Inflammatory macrophage (primary cell): ENCODE measurements around the gene RFX7.

Experiments
- DNase-seq, 2 donors: peaks; one replicate each; pipeline ENCODE4 v3.0.0-alpha.2; 2020 to 2022

RFX7 gene

GRCh38 chr15:56124391-56124790 is 119.3 kb downstream of the RFX7 start:
- no peak for DNase-seq

GRCh38 chr15:56105855-56106254 is 137.8 kb downstream of the RFX7 start:
- DNase-seq, result no peak

- DNase-seq, result no peak
Measured at GRCh38 chr15:56102441-56102840, 141.2 kb downstream of the RFX7 start.

GRCh38 chr15:56099311-56099710 is 144.4 kb downstream of the RFX7 start:
- no peak for DNase-seq

GRCh38 chr15:56098195-56098863 is 145.3 kb downstream of the RFX7 start:
- DNase-seq, result no peak

GRCh38 chr15:56095406-56095805 is 148.3 kb downstream of the RFX7 start:
- no peak for DNase-seq

- DNase-seq, result no peak
Measured at GRCh38 chr15:56094171-56094570, 149.5 kb downstream of the RFX7 start.

- no peak for DNase-seq
Measured at GRCh38 chr15:56088389-56088788, 155.3 kb downstream of the RFX7 start.

- DNase-seq, result peak; percentile 46 to 64
Measured at GRCh38 chr15:56086566-56086965, 157.1 kb downstream of the RFX7 start.

- DNase-seq, result no peak
Measured at GRCh38 chr15:56082263-56082761, 161.4 kb downstream of the RFX7 start.

GRCh38 chr15:56077081-56077480 is 166.6 kb downstream of the RFX7 start:
- no peak for DNase-seq

- no peak for DNase-seq
Measured at GRCh38 chr15:56076640-56077039, 167.0 kb downstream of the RFX7 start.

GRCh38 chr15:56074481-56075265 is 169.0 kb downstream of the RFX7 start:
- no peak for DNase-seq

- no peak for DNase-seq
Measured at GRCh38 chr15:56064152-56064551, 179.5 kb downstream of the RFX7 start.

GRCh38 chr15:56059716-56060115 is 184.0 kb downstream of the RFX7 start:
- DNase-seq, result no peak

- DNase-seq, result no peak
Measured at GRCh38 chr15:56058986-56059385, 184.7 kb downstream of the RFX7 start.

- no peak for DNase-seq
Measured at GRCh38 chr15:56056626-56057025, 187.1 kb downstream of the RFX7 start.

GRCh38 chr15:56053046-56053400 is 190.7 kb downstream of the RFX7 start:
- DNase-seq, result no peak

GRCh38 chr15:56052395-56053045 is 191.2 kb downstream of the RFX7 start:
- DNase-seq, result peak; percentile 24 to 39

- no peak for DNase-seq
Measured at GRCh38 chr15:56051676-56052075, 192.0 kb downstream of the RFX7 start.

GRCh38 chr15:56049577-56049976 is 194.1 kb downstream of the RFX7 start:
- DNase-seq, result no peak

- DNase-seq, result no peak
Measured at GRCh38 chr15:56047354-56047753, 196.3 kb downstream of the RFX7 start.

GRCh38 chr15:56045068-56045748 is 198.5 kb downstream of the RFX7 start:
- no peak for DNase-seq
